Measurements from ENCODE around the gene PSMD6. TPM values are rescaled to one million over a fixed set of nuclear protein-coding genes. Genes with fewer than 3 reads are reported as not detected.

The PSMD6 gene
- total RNA-seq, 1 donor from 2014 or later: 87.0 TPM

DNA sequence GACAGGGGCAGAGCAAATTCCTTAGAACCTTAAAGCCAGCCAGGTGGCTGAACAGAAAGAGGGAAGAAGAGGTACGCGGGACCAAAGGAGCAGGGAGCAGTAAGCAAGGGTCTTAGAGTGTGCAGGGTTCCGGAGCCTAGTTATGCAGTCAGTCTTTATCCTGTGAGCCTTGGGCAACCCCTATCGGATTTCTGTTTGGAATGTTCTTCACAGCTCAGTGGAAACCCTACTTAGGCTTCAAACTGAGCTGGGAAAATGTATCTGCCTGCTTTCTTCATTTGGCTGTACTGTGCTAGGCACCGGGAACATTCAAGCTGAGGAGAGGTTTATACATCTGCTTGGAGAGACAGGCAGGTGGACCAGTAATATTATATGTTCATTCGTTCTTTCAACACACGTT is 37.1 kb downstream of the PSMD6 start:
- Mint-ChIP-seq H3K27ac (ENCODE audit: unreplicated experiment) (no peak overlapping the region), H3K4me3 (ENCODE audit: unreplicated experiment) (peak overlapping the region; percentile 32), H3K36me3 (ENCODE audit: low read depth, unreplicated experiment) (peaks cover 34% of the 10 kb centered on the region), H3K27me3 (ENCODE audit: unreplicated experiment) (no peaks in the 10 kb centered on the region), H3K9me3 (ENCODE audit: unreplicated experiment) (no peaks in the 10 kb centered on the region), H3K4me1 (ENCODE audit: unreplicated experiment) (peaks cover 16% of the 10 kb centered on the region)
- no peak for TF ChIP-seq CTCF (IDR thresholded peaks at IDR 0.05; ENCODE audit: unreplicated experiment)
- no peak for DNase-seq (ENCODE audit: low spot score)

DNA sequence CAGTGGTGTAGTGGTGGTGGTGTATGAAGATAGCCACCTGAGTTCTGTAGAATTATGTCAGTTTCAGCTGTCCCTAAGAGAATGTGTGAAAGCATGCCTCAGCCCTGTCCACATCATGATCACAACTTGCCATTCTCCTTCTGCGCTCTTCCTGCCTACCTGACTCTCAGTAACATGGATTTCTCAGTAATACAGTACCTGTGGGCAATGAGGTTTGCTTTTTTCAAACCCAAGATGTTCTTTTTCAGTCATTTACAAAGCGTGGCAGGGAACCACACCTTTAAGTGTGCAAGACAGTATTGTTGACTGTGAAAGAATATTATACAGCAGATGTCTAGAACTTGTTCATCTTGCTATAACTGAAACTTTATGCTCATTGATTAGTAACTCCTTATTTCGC is 38.9 kb downstream of the PSMD6 start:
- Mint-ChIP-seq H3K4me1 (ENCODE audit: unreplicated experiment) (peaks cover 6% of the 10 kb centered on the region), H3K9me3 (ENCODE audit: unreplicated experiment) (no peaks in the 10 kb centered on the region), H3K27me3 (ENCODE audit: unreplicated experiment) (no peaks in the 10 kb centered on the region), H3K27ac (ENCODE audit: unreplicated experiment) (no peak overlapping the region), H3K4me3 (ENCODE audit: unreplicated experiment) (no peak overlapping the region), H3K36me3 (ENCODE audit: low read depth, unreplicated experiment) (peaks cover 29% of the 10 kb centered on the region)
- no peak for TF ChIP-seq CTCF (IDR thresholded peaks at IDR 0.05; ENCODE audit: unreplicated experiment)
- no peak for DNase-seq (ENCODE audit: low spot score)

- no peak for DNase-seq (ENCODE audit: low spot score)
- Mint-ChIP-seq H3K4me3 (ENCODE audit: unreplicated experiment) (no peak overlapping the region), H3K36me3 (ENCODE audit: low read depth, unreplicated experiment) (peaks cover 21% of the 10 kb centered on the region), H3K27ac (ENCODE audit: unreplicated experiment) (no peak overlapping the region), H3K9me3 (ENCODE audit: unreplicated experiment) (no peaks in the 10 kb centered on the region), H3K27me3 (ENCODE audit: unreplicated experiment) (no peaks in the 10 kb centered on the region), H3K4me1 (ENCODE audit: unreplicated experiment) (peaks cover 6% of the 10 kb centered on the region)
- TF ChIP-seq CTCF (IDR thresholded peaks at IDR 0.05; ENCODE audit: unreplicated experiment): no peak
Measured at GRCh38 chr3:63981980-63982379, 41.3 kb downstream of the PSMD6 start.

DNA sequence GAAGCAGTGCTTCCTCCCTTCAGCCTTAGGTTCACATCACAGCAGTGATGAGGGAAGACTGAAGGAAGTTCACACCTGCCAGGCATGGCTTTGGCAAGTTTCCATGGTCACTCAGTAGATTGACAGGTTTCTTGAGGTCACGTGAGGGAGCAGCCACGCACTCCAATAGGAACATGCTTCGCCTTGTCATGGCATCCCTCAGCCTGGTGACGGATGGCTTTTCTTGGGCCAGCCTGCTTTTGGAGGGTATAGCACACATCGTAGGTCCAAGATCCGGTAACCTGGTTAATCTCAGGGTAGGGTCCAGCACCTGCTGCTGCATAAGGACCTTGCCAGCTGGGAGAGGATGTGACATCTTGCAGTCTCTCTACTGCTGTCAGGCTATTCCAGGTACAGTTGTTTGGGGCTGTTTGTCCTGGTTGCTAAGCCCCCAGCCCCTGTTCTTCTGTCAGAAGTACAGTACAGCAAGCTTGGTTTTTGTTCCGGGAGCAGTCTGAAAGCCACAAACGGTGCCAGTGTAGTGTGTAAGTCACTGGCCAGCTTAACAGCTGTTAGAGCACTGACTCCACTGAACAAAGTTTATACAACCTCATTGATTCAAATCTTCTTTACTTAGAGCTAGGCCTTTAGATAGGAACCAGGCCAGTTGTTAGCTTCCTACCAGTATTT is 42.3 kb downstream of the PSMD6 start:
- DNase-seq (ENCODE audit: low spot score): no peak
- H3K27ac Mint-ChIP-seq (ENCODE audit: unreplicated experiment): no peak overlapping the region
- H3K4me1 Mint-ChIP-seq (ENCODE audit: unreplicated experiment): peaks cover 6% of the 10 kb centered on the region
- peaks cover 20% of the 10 kb centered on the region for H3K36me3 Mint-ChIP-seq (ENCODE audit: low read depth, unreplicated experiment)
- no peaks in the 10 kb centered on the region for H3K9me3 Mint-ChIP-seq (ENCODE audit: unreplicated experiment)
- TF ChIP-seq CTCF (IDR thresholded peaks at IDR 0.05; ENCODE audit: unreplicated experiment): no peak
- H3K4me3 Mint-ChIP-seq (ENCODE audit: unreplicated experiment): no peak overlapping the region
- H3K27me3 Mint-ChIP-seq (ENCODE audit: unreplicated experiment): no peaks in the 10 kb centered on the region

DNA sequence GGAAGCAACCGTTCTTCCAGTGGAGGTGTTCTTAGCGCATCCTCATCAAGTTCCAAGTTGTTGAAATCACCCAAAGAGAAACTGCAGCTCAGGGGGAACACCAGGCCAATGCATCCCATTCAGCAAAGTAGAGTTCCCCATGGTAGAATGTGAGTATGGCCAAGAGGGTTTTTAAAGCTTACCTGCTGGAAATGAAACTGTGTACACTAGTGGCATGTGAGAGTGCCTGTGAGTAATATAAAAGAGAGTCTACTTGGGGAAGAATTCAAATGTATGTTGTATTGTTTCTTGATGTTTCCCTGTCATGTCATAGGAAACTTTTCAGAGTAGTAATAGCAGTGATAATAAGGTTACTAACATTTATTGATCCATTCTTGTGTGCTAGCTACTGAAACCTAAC is 43.3 kb downstream of the PSMD6 start:
- H3K4me3 Mint-ChIP-seq (ENCODE audit: unreplicated experiment): no peak overlapping the region
- peaks cover 13% of the 10 kb centered on the region for H3K36me3 Mint-ChIP-seq (ENCODE audit: low read depth, unreplicated experiment)
- TF ChIP-seq CTCF (IDR thresholded peaks at IDR 0.05; ENCODE audit: unreplicated experiment): no peak
- H3K27me3 Mint-ChIP-seq (ENCODE audit: unreplicated experiment): no peaks in the 10 kb centered on the region
- no peaks in the 10 kb centered on the region for H3K9me3 Mint-ChIP-seq (ENCODE audit: unreplicated experiment)
- no peak overlapping the region for H3K27ac Mint-ChIP-seq (ENCODE audit: unreplicated experiment)
- DNase-seq (ENCODE audit: low spot score): no peak
- H3K4me1 Mint-ChIP-seq (ENCODE audit: unreplicated experiment): no peaks in the 10 kb centered on the region

Data from endothelial cell (in vitro differentiated cells).